Ureter (tissue), 1 donor: ENCODE data around the gene SMPDL3B. TPM values are rescaled to one million over a fixed set of nuclear protein-coding genes. Genes with fewer than 3 reads are reported as not detected.
A peak's percentile ranks its signal among the peaks of the same experiment; 100 is the strongest.

Source experiments
- DNase-seq: peaks from one replicate; pipeline ENCODE4 v3.0.0-alpha.2; 2020; ENCODE audit warnings: low spot score
- total RNA-seq: library from RNA; stranded (reverse); gene quantifications from one replicate; pipeline ENCODE4 v1.2.4, GENCODE V29; 2023
- donor health status: DM: yes; HTN: yes; CAD: no.

The SMPDL3B gene
- total RNA-seq, 1 donor from 2014 or later, result 0.83 TPM

GRCh38 chr1:27940870-27941560 lies 6.2 kb downstream of the SMPDL3B start:
- DNase-seq, result no peak

GRCh38 chr1:27941671-27942540 lies 7.1 kb downstream of the SMPDL3B start:
- DNase-seq, result no peak

GRCh38 chr1:27945020-27945419 lies 10.2 kb downstream of the SMPDL3B start:
- DNase-seq, result no peak

DNA sequence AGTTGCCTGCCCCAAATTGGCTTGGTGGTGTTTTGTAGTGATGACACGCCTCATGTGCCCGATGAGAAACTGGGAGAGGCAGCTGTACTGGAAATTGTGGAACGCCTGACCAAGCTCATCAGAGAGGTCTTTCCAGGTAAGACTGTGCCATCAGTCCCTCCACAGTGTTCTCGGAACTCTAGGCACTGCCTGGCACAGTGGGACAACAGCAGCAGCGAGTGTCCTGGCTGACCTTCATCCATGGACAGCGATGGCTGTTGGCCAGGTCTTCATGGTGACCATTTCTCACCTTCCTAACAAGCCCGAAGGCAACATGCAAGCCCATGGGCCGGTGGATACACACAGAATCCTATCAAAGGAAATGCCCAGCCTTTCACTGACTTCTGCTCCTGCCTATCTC lies 14.2 kb downstream of the SMPDL3B start:
- no peak for DNase-seq

DNA sequence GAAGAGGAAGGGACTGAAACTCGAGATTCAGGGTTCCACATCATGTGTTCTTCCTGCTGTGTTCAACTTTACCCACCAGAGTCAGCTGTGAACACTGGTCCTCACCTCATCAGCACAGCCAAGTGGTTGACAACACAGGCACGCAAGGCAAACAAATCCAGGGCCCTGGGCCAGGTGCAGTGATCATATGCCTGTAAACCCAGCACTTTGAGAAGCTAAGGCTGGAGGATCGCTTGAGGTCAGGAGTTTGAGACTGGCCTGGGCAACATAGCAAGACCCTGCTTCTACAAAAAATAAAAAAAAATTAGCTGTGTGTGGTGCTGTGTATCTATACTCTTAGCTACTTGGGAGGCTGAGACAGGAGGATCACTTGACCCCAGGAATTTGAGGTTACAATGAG lies 16.6 kb downstream of the SMPDL3B start:
- DNase-seq, result no peak

DNA sequence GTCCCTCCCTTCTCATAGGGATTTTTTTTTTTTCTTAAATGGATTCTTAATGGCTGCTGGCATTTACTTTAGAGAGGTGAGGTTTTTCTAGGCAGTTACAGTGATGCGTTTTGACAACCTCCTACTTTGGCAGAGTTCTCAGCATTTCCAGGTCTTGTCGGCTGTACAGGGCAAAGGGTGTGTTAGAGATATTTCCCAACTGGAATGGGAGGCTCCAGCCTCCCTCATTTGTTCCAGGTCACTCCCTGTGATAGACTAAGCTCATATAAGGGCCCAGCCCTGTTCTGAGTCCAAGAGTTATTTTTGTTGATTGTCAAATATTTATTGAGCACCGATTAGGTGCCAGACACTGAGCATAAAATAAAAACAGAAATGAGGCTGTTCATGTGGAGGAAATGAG lies 17.3 kb downstream of the SMPDL3B start:
- DNase-seq, result no peak

GRCh38 chr1:27954186-27954585 lies 19.4 kb downstream of the SMPDL3B start:
- DNase-seq, result no peak

DNA sequence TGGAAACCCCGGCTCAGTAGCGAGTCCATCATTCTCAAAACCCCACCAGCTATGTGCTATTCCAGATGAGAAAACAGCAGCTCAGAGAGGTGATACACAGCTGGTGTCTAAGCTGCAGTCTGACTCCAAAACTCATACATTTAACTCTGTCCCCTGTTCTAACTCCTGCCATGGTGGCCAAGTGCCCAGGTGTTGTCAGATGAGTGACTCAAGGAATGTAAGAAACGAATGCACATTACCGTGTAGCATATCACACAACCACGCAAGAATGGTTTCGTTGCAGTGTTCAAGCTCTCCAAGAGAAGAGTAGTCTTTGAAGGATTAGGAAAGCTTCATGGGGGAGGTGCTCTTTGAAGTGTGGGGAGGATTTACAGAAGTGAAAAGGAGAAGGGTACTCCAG lies 20.3 kb downstream of the SMPDL3B start:
- no peak for DNase-seq

- DNase-seq, result no peak
Observed at GRCh38 chr1:27956761-27957160, 22.0 kb downstream of the SMPDL3B start.

DNA sequence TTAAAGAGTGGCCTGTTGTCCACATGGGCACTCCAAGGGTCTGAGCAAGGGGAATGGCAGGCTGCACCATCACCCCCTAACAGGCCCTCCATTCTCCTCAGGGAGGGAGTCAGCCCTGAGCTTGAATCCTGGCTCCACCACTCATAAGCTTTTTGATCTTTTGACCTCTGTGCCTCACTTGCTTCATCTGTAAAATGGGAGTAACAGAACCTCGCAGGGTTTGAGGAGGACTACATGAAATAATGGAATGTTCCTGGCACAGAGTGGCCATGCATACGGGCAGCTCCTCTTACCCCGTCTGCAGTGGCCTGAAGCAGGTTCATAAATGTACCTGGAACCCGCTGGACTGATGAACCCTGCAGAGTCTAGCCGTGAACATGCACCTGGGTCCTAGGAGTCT lies 22.9 kb downstream of the SMPDL3B start:
- DNase-seq, result no peak

- no peak for DNase-seq
Observed at GRCh38 chr1:27958513-27958912, 23.7 kb downstream of the SMPDL3B start.

DNA sequence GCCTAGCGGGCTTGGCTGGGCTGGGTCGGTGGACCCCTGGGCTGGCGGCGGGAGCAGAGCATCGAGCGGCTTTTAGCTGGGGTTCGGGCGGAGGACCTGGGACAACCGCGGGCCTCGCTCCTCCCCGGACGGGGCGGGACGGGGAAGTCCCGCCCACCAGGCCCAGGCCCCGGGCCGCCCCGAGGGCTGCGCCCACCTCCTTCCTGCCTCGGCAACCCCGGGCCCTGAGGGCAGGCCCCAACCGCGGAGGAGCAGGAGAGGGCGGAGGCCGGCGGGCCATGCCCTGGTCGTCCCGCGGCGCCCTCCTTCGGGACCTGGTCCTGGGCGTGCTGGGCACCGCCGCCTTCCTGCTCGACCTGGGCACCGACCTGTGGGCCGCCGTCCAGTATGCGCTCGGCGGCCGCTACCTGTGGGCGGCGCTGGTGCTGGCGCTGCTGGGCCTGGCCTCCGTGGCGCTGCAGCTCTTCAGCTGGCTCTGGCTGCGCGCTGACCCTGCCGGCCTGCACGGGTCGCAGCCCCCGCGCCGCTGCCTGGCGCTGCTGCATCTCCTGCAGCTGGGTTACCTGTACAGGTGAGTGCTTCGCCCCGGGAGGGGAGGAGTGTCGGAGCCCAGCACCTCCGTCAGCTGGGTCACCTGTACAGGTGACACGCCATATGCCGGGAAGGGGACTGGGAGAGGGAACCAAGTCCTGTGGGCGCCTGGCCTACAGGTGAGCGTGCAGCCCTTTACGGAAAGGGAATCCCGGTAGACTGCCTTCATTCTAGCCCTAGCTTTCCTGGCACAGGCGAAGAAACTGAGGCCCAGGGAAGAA lies 25.2 kb downstream of the SMPDL3B start, which contains the start of gene XKR8:
Gene XKR8 (plus strand): TSS at position 182 of the 812 bp plus-strand sequence. CDS start 97 bp downstream, at position 279.
- peak; percentile 79 for DNase-seq

GRCh38 chr1:27960762-27961645 lies 26.2 kb downstream of the SMPDL3B start:
- no peak for DNase-seq

DNA sequence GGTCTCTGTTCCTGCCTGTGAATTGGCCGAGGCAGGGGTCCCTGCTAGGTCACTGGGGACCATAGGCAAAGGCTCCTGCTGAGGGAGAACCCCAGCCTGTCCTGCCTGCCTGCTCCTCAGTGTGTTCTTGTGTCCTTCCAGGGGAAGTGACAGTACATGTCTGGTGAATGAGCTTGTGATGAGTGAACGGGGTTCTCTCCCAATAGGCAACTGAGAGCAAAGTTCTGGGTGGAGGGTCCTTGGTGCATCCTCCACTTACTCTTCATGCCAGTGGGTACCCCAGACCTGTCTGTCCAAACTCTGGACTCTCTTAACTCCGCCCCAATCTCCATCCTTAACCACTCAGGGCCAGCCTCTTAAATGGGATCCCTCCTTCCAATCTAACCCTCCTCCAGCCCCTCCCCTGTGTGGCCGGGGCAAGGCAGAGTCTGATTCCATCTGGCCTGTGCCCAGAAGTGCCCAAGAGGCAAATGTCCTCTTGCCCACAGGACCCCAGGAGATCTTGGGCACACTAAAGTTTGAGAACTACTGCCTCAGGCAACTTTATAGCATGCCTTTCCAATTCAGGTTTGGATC lies 26.9 kb downstream of the SMPDL3B start:
- DNase-seq, result no peak

GRCh38 chr1:27963393-27963792 lies 28.6 kb downstream of the SMPDL3B start:
- no peak for DNase-seq

GRCh38 chr1:27966402-27967105 lies 31.8 kb downstream of the SMPDL3B start:
- DNase-seq, result no peak

DNA sequence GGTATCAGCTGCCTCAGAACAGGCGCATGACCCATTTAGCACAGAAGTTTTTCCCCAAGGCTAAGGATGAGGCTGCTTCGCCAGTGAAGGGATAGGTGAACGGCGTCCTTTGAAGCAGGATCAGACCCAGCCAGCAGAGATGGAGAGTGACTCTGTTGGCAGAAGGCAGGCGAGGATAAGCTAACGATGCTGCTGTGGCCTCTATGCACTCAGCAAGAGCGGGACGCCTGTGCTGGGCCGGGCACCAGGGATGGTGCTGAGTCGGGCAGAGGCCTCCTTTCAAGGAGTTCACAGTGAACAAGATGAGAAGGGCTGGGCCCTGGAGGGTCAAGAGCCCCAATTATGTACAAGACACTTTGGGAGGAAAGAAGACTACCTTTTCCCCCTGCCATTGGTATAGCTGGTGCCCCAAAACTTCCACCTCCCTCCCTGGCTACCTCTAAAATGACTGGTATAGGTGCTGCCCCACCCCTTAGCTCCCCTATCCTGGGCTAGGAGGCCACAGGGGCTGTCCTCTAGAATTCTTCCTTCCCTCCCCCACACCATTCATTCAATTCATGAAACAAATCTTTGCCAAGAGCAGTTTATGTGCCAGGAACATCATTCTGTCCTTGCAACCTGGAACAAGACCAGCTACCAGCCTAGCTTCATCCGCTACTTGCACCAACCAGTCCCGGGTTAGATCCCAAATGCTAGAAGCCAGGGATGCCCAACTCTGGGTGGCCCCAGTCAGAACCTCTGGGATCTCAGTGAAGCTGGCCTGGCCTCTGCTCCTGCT lies 32.5 kb downstream of the SMPDL3B start:
- no peak for DNase-seq

DNA sequence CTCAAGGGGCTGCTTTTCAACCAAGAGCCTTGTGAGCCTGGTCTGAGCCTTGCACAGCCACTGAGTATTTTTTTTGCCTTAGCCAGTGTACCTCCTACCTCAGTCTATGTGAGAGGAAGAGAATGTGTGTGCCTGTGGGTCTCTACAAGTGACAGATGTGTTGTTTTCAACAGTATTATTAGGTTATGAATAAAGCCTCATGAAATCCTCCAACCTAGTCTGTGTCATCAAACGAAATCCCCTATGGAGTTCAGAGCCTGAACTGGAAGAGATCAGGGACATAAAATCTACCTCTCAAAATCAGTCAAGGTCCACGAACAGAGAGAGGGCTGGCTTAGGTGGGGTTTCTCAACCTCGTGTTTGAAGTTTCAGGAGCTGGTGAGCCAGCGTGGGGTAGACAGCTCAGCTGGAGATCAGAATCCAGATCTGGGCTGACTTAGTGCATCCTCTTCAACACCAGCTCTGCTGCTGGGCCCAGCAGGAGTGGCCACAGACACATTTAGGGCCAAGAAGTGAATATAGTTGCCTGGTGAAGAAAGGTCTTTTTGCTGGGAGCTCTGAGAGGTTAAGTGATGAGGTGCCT lies 33.2 kb downstream of the SMPDL3B start:
- DNase-seq, result no peak

- no peak for DNase-seq
Observed at GRCh38 chr1:27968692-27969091, 33.9 kb downstream of the SMPDL3B start.
